ENCODE data around the gene HCLS1.
A peak's percentile ranks its signal among the peaks of the same experiment; 100 is the strongest.
"Not testable (repeated sequence)": the region's sequence is repeated elsewhere in the genome, so short reads cannot be mapped to it uniquely, and the experiment has no call there.

The HCLS1 gene

GRCh38 chr3:121599900-121600299 is 60.8 kb downstream of the HCLS1 start:
- not testable (repeated sequence) for H3K4me3 Mint-ChIP-seq; H3K4me1 Mint-ChIP-seq; H3K27me3 Mint-ChIP-seq; H3K9me3 Mint-ChIP-seq; ATAC-seq (ENCODE audit: low read depth); DNase-seq (ENCODE audit: low spot score in 2 of 2); H3K36me3 Mint-ChIP-seq; H3K27ac Mint-ChIP-seq

GRCh38 chr3:121598564-121598963 is 62.1 kb downstream of the HCLS1 start:
- Mint-ChIP-seq H3K36me3 (no peaks in the 10 kb centered on the region), H3K9me3 (no peaks in the 10 kb centered on the region), H3K4me3 (no peak overlapping the region), H3K27me3 (peaks cover 2% of the 10 kb centered on the region), H3K27ac (no peak overlapping the region), H3K4me1 (peaks cover 3% of the 10 kb centered on the region)
- no peak for ATAC-seq (ENCODE audit: low read depth)
- DNase-seq (ENCODE audit: low spot score in 2 of 2) = no peak

- ATAC-seq (ENCODE audit: low read depth) = no peak
- Mint-ChIP-seq H3K4me3 (no peak overlapping the region), H3K9me3 (no peaks in the 10 kb centered on the region), H3K27ac (no peak overlapping the region), H3K36me3 (no peaks in the 10 kb centered on the region), H3K4me1 (peaks cover 8% of the 10 kb centered on the region), H3K27me3 (peaks cover 2% of the 10 kb centered on the region)
- no peak for DNase-seq (ENCODE audit: low spot score in 2 of 2)
These were observed 64.8 kb downstream of the HCLS1 start for GRCh38 chr3:121595765-121596406.

- H3K27me3 Mint-ChIP-seq = peaks cover 2% of the 10 kb centered on the region
- no peak for ATAC-seq (ENCODE audit: low read depth)
- no peaks in the 10 kb centered on the region for H3K36me3 Mint-ChIP-seq
- no peak overlapping the region for H3K4me3 Mint-ChIP-seq
- H3K9me3 Mint-ChIP-seq = no peaks in the 10 kb centered on the region
- H3K27ac Mint-ChIP-seq = no peak overlapping the region
- DNase-seq (ENCODE audit: low spot score in 2 of 2) = no peak
- H3K4me1 Mint-ChIP-seq = peaks cover 8% of the 10 kb centered on the region
These were observed 65.9 kb downstream of the HCLS1 start for GRCh38 chr3:121594850-121595249.

GRCh38 chr3:121593806-121594205 is 66.9 kb downstream of the HCLS1 start:
- not testable (repeated sequence) for H3K27me3 Mint-ChIP-seq; ATAC-seq (ENCODE audit: low read depth); H3K27ac Mint-ChIP-seq; DNase-seq (ENCODE audit: low spot score in 2 of 2); H3K9me3 Mint-ChIP-seq; H3K4me3 Mint-ChIP-seq; H3K4me1 Mint-ChIP-seq; H3K36me3 Mint-ChIP-seq

GRCh38 chr3:121592856-121593702 is 67.6 kb downstream of the HCLS1 start, which contains the start of gene FBXO40:
Gene FBXO40 (plus strand): TSS chr3:121593379. CDS start chr3:121620576, 27,197 bp downstream.
- H3K27ac Mint-ChIP-seq = no peak within 1 kb of the TSS
- no peaks in the 10 kb centered on the region for H3K9me3 Mint-ChIP-seq
- peak within 1 kb of the TSS; percentile 37 for H3K4me3 Mint-ChIP-seq
- DNase-seq (ENCODE audit: low spot score in 2 of 2) (no peak), ATAC-seq (ENCODE audit: low read depth) (peak; percentile 57)
- H3K27me3 Mint-ChIP-seq = peaks cover 2% of the 10 kb centered on the region
- H3K4me1 Mint-ChIP-seq = peaks cover 8% of the 10 kb centered on the region
- no peaks in the 10 kb centered on the region for H3K36me3 Mint-ChIP-seq

- ATAC-seq (ENCODE audit: low read depth) = no peak
- H3K36me3 Mint-ChIP-seq = no peaks in the 10 kb centered on the region
- H3K9me3 Mint-ChIP-seq = peaks cover 1% of the 10 kb centered on the region
- peaks cover 12% of the 10 kb centered on the region for H3K27me3 Mint-ChIP-seq
- H3K27ac Mint-ChIP-seq = no peak overlapping the region
- peaks cover 3% of the 10 kb centered on the region for H3K4me1 Mint-ChIP-seq
- no peak for DNase-seq (ENCODE audit: low spot score in 2 of 2)
- H3K4me3 Mint-ChIP-seq = no peak overlapping the region
These were observed 76.3 kb downstream of the HCLS1 start for GRCh38 chr3:121584418-121584817.

- H3K4me3 Mint-ChIP-seq = no peak overlapping the region
- H3K36me3 Mint-ChIP-seq = no peaks in the 10 kb centered on the region
- H3K27ac Mint-ChIP-seq = no peak overlapping the region
- DNase-seq (ENCODE audit: low spot score in 2 of 2) = no peak
- peaks cover 3% of the 10 kb centered on the region for H3K4me1 Mint-ChIP-seq
- no peak for ATAC-seq (ENCODE audit: low read depth)
- peaks cover 11% of the 10 kb centered on the region for H3K27me3 Mint-ChIP-seq
- peaks cover 1% of the 10 kb centered on the region for H3K9me3 Mint-ChIP-seq
These were observed 79.0 kb downstream of the HCLS1 start for GRCh38 chr3:121581691-121582090.
